ENCODE measurements around the gene TTLL12.
"Not testable (repeated sequence)": the region's sequence is repeated elsewhere in the genome, so short reads cannot be mapped to it uniquely, and the experiment has no call there.

The TTLL12 gene

GRCh38 chr22:43152003-43152356 lies 35.0 kb downstream of the TTLL12 start:
- DNase-seq: no peak

GRCh38 chr22:43151251-43152002 lies 35.5 kb downstream of the TTLL12 start, which contains the start of gene TSPO:
Gene TSPO (plus strand): TSS chr22:43151559. CDS start chr22:43159239, 7,680 bp downstream.
- peak; percentile 57 for DNase-seq

GRCh38 chr22:43150731-43151206 lies 36.2 kb downstream of the TTLL12 start:
- DNase-seq: no peak

- peak; percentile 42 for DNase-seq
Measured at GRCh38 chr22:43148581-43148980, 38.4 kb downstream of the TTLL12 start.

DNA sequence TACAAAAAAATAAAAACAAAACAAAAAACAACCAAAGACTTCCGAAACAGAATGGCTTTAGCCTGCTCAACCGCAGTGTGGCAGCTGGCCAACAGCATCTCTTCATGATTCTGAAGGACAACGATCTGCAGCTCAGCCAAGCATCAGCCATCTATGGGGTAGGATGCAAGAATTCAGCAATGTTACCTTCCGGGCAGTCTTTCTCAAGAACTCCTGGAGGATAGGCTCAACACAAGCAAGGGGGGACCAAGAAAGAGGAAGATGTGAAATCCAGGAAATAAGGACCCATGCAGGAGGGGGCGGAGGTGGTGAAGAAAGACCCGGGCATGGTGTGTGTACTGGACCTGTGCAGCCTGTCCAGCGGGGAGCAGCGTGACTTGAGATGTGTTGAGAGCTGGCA lies 39.1 kb downstream of the TTLL12 start:
- DNase-seq: no peak

- peak; percentile 47 for DNase-seq
Measured at GRCh38 chr22:43146332-43146731, 40.6 kb downstream of the TTLL12 start.

- DNase-seq: not testable (repeated sequence)
Measured at GRCh38 chr22:43145371-43145770, 41.6 kb downstream of the TTLL12 start.

DNA sequence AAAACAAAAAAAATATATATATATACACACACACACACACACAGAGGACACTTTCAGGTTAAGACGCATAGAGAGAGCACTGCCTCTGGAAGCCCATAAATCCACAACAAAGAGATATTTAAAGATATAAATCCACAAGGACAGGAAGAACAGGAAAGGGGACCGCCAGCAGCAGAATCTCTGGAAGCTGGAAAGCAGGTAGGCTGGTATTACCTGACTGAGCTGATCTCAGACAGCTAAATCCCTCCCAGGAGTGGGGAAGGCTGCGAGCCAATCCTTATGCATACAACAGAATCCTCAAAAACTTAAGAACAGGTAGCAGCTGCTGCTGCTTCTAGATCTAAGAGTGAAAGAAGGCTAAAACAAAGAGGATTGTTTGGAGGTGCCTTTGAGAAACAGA lies 42.0 kb downstream of the TTLL12 start:
- no peak for DNase-seq

GRCh38 chr22:43142880-43143562 lies 43.9 kb downstream of the TTLL12 start, which contains the start of gene MCAT:
Gene MCAT (minus strand): TSS chr22:43143398. CDS start chr22:43143348, 50 bp downstream.
- peak; percentile 78 for DNase-seq

DNA sequence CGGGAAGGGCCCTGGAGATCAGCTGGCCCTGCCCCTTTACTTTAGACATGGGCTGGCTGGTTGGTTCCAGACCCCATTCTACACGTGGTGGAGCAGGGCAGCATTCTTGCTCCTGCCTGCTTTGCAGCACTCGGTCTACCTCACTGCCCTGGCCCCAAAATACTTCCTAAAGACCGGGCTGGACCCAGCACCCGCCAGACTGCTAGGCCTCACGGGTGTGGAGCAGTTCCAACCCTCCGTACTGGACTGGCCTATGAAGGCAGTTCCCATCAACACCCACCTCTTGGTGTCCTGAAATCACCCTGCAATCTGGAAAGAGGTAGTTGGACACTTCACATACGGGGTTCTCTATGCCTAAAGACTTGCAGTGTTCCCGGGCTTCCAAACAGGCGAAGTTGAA lies 50.1 kb downstream of the TTLL12 start:
- DNase-seq: no peak

- peak; percentile 47 for DNase-seq
Measured at GRCh38 chr22:43136255-43136654, 50.7 kb downstream of the TTLL12 start.

DNA sequence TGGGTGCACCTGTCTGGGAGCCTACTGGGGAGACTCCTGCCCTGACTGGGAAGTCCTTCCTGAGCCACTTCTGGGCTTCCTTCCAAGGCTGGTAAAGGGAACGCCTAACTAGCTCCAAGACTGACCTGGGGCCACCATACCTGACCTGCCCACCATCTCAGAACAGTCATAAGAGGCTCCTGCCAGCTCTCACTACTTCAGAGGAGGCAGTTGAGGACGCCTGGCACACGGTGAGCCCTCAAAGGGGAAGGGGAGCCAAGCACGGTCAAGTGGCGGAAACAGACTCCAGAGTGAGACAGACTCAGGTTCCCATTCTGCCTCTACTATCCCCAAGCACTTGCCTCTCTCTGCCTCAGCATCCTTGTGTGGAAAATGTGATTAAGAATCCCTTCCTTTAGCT lies 51.4 kb downstream of the TTLL12 start:
- no peak for DNase-seq

DNA sequence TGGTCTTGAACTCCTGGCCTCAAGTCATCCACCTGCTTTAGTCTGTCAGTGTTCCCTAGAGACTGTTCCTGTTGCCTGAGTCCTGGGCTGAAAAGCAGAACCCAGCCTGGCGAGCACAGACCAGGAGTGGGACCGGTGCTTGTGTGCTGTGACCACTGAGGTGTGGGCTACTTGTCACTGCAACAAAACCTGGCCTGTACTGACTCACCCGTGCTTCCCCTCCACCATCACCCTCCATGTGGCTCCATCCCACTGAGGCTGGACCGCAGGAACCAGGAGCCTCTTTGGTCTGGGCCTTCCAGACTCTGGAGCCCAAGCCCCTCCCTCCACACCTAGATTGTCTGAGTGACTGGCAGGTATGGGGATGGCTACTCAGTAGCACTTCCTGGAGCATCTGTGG lies 52.4 kb downstream of the TTLL12 start:
- DNase-seq: no peak

- no peak for DNase-seq
Measured at GRCh38 chr22:43133401-43133800, 53.5 kb downstream of the TTLL12 start.

DNA sequence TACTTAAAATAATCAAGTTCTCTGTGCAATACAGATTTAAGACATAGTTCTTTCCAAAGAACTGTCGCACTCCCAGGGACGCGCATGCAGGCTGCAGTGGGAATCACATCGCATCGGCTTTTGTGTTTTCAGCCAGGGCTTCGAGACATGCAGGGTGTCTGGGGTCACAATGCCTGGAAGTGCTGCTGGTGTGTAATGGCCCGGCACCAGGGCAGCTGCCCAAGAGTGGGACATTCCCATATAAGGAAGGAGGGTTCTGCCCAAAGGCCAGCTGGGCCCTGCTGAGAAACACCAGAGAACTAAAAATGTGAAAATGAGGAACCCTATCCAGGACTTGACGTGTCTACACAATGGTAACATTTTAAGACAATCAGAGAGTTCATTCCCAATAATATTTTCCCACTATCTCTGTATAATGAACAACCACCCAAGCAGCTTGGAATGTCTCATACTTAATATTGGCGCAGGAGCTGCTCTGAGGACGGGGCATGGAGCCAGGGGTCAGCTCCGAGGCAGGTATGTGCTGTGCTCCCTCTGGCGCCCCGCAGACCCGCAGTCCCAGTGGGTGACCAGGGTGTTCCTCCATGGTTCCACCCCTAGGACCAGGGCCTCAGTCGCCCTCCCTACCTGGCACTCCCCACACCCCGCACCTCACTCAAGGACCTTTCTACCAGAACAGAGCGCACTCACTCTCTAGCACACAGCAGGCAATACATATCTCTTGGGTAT lies 55.0 kb downstream of the TTLL12 start:
- no peak for DNase-seq

DNA sequence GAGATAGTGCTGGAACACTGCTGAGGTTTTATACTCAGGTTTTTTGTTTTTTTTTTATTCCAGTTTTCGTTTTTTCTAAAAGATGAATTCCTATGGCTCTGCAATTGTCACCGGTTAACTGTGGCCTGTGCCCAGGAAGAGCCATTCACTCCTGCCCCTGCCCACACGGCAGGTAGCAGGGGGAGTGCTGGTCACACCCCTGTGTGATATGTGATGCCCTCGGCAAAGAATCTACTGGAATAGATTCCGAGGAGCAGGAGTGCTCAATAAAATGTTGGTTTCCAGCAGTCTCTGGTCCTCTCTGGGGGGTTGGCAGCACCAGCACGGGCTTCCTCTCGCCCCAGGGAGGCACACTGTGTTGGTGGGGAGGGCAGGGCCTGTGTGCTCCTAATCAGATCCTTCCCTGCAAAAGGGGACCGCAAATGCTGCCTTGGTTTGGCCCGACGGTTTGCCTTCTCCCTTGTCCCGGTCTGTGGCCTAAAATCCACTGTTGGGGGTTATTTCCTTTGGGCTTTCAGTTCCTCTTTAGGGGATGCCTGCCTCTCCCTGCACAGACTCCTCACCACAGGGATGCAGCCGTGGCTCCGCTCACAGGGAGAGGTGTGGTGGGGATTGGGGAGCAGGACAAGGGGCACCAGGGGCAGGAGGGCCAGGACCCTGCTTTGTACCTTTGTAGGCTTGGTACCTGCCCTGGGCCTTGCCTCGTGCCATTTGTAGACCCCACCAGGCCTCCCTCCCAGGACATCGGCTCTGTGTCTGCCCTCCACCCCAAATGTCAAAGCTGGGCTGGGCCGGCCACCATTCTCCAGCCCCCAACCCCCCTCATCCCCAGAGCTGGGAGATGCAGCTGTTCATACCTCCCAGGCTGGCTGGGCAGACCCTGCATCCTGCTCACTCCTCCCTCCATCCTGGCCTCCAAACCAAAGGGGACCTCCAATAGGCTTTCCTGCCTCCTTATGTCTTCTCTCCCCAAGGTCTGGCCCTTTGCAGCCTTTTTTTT lies 57.2 kb downstream of the TTLL12 start:
- DNase-seq: no peak

DNA sequence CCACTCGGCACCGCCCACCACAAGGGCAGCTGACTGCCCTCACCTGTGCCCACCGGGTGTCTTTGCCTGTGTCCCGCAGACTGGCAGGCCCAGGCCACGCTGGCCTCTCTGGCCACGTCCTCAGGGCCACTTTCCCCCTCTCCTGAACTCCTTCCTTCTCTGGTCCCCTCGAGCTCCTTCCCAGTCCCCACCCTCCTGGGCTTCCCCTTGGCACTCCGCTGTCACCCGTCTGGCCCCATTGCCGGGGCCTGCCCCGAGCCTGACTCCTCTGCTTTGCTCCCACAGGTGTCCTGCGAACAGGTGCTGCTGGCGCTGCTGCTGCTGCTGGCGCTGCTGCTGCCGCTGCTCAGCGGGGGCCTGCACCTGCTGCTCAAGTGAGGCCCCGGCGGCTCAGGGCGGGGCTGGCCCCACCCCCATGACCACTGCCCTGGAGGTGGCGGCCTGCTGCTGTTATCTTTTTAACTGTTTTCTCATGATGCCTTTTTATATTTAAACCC lies 58.0 kb downstream of the TTLL12 start:
- DNase-seq: no peak

DNA sequence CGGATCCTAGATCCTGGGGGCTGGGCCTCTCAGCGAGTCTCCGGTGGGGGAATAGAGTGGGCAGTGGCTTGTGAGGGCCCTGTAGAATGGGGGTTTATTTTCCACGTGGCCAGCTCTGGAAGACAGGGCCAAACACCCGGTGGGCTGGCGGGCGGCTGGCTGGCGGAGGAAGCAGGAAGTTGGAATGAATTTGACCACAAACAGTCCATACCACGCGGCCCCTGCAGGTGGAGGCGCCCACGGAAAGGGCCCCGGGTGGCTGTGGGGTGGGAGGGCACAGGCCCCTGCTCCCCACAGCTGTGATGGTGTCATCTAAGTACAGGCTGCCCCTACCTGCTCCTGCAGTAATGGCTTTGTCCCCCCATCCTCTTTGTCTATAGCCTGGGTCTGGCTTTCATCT lies 58.8 kb downstream of the TTLL12 start:
- DNase-seq: no peak

DNA sequence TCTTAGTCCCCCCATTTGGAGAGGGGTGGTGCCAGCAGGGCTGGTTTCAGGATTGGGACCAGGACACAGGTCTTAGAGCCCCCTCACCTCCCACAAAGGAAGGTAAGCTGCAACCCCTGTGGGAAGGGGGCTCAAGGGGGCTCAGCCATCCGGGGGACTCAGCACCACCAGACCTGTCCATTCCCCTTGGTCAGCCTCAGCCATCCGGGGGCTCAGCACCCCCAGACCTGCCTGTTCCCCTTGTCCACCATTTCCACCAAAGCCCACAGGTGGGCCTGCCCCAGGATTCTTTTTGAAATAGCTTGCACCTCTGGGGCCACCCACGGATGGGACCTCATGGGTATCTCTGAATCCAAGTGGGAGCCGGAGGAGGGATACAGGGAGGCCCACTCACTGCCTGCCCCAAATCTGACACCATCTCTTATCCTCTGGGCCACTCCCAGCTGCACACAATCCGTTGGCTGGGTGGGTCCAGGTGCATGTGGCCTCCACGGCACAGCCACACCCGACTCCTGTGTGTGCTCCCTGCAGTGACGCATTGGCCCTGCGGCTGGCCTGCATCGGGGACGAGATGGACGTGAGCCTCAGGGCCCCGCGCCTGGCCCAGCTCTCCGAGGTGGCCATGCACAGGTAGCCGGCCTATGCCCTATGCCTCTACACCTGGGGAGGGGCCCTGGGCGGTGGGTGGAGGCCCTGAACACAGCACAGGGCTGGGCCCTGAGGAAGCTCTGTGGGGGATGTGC lies 59.6 kb downstream of the TTLL12 start:
- DNase-seq: no peak

GRCh38 chr22:43126501-43127165 lies 60.3 kb downstream of the TTLL12 start:
- DNase-seq: no peak

Measured in CD4-positive, alpha-beta T cell treated with Interleukin-15 for 1 hour (primary cell).